T-helper 2 cell (primary cell): ENCODE data around the gene F2.
"Not testable (repeated sequence)": the region's sequence is repeated elsewhere in the genome, so short reads cannot be mapped to it uniquely, and the experiment has no call there.

Experiments used
- DNase-seq, 5 experiments: peaks; one replicate each; pipeline versions ENCODE4 v3.0.0 to v3.0.0-alpha.2; 2012 to 2022
- total RNA-seq, 2 donors: gene quantifications; one replicate each; lab custom pipeline; 2026; lab: John Stamatoyannopoulos, UW

Gene F2
- 0 reads per million in 2 donors for total RNA-seq

DNA sequence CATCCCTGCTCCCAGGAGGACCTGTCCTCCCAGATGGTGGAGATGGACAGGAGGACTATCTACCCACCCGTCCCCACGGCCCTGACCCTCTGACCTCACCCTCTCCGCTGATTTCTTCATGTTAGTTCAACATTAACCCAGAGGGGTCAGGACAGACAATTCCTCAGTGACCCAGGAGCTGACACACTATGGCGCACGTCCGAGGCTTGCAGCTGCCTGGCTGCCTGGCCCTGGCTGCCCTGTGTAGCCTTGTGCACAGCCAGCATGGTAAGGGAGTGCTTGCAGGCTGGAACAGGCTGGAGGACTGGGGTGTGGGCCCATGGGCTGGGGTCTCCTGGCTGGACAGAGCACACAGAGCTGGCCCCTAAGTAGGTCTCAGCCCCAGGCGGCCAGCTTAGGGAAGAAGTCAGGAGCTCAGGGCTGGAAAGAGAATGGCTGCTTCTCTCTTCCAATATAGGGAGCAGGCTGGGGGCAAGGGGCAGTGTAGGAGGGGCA lies at the start of gene F2:
TSS of gene F2 (plus strand) at position 166 of the 495 bp plus-strand sequence. CDS start at position 189, 23 bp downstream.
- DNase-seq: no peak

DNA sequence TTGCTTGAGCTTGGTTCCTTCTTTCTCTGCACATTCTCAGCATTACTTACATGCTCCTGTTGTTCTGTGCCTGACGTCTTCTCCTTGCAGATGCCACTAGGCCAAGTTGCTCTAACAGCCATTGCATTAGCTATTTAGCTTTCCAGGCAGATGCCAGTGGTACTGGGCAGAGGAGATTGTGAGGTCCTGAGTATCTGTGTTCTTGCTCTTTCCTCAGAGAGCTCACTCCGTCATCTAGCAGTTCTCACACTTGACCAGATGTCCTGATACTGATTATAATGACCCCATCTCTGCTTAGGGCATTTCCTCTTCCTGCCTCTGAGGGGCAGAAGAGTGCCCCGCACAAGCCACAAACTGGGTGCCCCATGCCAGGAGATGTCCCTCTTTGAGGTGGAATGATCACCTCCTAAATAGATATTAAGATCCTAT lies 49.3 kb upstream of the F2 start:
- peak in 1 of 5 experiments; percentile 26 for DNase-seq

DNA sequence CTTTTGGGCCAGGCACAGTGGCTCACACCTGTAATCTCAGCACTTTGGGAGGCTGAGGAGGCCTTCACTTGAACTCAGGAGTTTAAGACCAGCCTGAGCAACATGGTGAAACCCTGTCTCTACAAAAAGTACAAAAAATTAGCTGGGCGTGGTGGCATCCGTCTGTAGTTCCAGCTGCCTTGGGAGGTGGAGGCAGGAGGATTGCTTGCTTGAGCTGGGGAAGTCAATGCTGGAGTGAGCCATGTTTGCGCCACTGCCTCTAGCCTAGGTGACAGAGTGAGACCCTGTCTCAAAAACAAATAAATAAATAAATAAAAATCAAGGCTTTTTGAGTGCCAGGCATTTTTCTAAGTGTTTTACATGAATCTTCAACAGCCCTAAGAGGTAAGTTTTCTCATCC lies 48.5 kb upstream of the F2 start:
- not testable (repeated sequence) for DNase-seq

DNA sequence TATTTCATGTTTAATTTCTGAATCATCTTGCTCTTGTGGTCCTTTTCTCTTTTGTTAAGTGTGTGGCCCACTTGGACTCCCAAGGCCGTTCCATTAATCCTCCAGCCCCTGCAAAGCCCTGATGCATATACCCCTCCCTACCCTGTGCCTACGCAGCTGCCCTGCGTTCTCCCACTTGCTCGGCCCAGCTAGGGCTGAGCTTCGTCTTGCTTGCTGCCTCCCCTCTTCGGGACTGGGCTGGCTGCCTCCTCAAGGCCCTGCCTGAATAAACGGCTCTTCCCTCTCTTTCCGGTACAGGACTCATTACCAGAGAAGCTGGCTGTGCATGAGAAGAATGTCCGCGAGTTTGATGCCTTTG lies 47.1 kb upstream of the F2 start:
- no peak for DNase-seq

DNA sequence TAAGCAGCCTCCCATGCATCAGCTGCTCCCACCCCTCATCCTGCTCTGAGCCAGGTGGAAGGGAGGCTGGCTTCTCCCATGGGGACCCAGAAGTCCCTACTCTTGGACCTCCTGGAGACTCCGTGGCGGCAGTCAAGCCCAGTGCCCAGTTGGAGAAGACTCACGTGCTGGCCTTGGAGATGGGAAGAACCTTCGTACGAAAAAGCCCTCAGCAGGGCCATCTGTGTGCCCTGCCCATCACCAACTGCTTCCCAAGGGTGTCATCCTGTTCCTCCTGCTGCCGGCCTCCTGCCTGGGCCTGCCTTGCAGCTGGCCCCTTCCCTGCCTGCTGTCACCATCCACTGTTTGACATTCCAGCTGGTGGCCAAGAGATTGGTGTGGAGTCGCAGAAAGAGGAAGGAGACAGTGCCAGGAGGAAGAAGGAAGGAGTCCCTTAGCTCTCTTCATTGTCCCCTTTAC lies 46.6 kb upstream of the F2 start:
- DNase-seq: no peak

DNA sequence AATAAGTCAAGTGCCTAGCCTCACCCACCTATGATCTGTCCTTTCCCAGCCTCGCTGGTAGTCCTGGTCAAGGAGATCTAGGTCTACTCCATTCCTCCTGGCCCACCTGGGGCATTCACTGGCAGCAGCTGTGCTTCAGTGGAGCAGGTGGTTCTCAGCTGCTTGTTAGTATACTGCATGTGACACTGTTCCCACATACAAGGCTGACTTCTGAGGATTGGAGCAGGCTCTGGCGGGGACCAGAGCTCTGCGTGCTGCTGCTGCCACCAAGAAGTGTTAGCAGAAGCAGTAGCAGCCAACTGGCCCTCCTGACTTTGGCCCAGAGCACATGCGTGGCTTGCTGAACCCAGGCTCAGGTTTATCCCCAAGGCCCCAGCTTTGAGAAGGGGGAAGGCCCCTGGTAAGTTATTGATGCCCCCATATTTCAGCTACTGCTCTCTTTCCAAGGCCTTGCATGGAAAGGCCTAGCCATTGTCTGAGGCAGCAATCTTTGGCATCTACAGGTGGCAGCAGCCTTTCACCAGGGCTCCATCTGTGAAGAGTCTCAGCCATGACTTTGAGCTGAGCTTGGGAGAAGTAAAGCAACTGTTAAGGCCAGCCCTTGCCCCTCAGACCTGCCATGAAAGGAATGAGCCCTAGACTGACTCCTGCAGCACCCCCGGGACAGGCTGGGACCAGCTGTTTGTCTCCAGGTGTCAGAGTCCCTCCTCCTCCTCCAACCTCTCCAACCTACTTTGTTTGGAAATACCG lies 45.1 kb upstream of the F2 start:
- no peak for DNase-seq

DNA sequence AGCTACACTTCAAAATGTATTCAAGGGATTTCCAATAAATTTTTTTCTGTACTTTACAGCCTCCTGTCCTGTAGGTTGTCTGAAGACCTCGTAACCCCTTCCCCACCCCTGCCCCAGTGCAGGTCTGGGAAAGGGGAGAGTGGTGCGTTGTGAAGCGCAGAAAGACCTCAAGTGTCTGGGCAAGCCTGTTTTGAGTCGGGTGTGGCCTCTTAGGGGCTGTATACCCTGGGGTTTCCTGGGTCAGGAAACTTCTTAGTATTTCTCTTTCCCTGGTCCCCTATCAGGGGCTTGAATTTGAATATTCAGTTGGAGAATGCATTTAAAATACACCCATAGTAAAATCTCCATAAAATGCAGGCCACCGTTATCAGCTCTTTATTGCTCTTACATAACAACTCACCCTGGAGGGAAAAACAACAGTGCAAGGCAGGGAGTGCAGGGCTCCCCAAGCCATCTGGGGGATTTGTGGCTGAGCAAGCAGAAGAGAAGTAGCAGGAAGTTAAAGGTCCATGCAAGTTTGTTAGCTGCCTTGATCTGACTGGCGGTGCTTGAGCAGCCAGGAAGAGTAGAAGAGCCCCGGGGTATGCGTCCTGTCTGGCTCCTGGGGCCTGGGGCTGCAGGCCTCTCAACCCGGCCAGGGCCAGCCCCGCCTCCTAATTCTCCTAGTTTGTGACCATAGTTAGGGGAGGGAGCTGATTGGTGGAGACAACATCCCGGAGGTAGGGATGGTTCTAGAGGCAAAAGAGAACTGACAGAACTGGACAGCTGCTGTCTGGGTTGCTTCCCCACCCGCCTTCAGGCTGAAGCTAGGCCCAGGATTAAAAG lies 44.3 kb upstream of the F2 start:
- DNase-seq: peak in 2 of 5 experiments; percentile 10 to 46

DNA sequence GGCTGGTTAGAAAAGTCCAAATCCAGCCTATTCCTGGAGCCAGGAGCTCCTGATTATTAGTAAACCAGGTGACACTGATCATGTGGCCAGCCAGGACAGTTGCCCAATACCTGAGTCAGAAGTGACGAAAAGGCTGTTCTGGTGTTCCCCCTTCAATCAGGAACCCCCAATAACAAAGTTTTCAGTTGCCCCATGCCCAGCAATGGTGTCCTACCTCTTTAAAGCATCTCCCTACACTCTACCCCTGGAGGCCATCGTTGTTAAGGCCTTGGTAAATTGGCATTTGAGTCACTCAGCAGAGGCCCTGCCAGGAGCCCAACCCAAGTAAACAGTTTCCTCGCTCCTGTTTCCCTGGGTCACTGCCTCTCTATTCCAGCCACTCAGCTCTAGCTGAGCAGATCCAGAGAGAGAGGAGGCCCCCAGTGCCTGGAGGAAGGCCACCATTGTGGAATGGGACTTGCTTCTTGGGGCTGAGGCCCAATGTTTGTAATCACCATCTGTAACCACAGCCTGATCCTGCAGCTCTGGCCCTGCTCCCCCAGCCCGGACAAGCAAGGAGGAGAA lies 43.6 kb upstream of the F2 start:
- no peak for DNase-seq

DNA sequence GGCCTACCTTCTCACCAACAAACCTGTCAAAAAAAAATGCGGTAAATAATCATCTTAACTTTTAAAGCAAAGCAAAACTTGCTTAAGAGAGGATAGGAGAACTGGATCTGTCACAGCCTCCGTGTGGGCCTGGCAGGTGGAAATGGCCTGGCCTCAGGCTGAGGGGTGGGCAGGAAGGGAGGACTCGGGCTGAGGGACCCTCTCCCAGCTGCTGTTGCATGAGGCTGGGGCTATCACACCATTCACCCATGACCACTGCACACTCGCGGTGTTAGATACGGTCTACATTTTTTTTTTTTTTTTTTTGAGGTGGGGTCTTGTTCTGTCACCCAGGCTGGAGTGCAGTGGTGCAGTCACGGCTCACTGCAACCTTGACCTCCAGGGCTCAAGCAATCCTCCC lies 43.1 kb upstream of the F2 start:
- no peak for DNase-seq

DNA sequence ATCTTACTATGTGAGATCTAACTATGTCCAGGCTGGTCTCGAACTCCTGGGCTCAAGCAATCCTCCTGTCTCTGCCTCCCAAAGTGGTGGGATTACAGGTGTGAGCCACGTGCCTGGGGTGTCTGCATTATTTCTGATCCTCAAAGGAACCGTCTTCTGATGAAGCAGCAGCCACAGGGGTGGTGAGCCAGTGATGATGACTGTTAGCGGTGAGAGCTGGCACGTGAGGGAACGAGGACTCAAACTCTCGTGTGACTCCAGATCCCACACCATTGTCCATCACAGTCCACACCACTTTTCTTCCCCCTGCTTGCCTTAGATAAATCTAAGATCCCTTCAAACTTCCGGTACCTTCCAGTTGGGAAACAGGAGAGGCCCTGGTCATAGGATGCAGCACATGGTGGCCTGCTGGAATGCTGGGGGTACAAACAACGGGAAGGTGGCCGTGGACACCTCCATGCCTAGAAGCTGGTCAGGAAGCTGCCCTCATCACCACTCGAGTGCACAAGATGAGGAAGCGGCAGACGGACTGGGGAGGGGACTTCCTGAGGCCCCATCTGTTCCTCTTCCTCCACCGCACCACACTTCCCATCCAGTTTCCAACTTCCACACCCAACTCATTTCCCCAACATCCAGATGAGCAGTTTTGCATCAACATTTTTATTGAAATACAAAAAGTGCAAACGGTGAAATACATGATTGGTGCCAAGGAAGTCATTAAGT lies 42.4 kb upstream of the F2 start:
- no peak for DNase-seq

DNA sequence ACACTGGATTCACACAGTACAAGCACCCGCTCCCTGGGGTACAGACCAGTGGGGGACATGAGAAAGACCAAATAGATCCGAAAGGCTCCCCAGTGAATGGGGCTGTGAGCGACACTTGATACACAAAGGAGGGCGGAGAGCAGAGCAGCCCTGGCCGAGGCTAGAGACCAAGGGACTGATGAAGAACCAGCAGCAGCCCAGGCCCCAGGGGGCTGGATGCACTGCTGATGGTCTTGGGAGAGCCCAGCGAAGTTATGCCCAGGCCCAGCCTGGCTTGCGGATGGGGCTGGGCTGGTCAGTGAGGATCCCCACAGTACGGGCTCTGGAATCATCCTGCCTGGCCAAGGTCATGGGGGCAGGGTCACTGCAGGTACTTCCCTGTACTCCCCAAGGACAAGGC lies 41.8 kb upstream of the F2 start:
- DNase-seq: no peak

DNA sequence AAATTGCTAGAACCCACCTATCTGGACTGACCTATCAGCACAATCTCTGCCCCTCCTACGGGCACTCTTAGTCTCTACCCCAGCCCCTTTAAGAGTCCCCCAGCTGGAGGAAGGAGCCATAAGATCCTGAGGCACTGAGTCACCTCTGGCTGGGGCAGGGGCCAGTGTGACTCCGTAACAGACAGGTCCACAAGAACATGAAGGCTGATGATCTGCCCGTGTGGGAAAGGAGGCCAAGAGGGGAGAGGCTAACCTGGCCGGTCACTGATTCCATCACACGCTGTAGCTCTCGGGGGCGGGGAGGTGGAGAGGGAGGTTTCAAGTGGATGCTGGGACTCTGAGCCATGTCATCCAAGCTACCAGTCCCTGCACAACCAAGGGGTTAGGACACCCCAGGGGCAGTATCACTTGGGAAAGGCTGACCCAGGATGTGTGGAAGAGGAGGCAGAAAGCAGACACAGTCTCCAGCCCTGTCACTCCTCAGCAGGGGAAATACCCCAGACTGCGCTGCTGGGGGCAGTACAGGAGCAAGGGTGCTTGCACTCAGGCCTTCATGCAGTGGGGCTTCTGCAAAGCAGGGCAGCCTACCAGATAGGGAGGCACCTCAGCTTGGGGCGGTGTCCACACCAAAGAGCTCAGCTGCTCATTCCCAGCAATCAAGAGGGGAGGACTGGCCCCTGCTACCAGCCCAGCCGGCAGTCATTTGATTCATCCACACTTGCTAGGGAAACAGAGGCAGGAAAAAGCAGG lies 40.8 kb upstream of the F2 start:
- DNase-seq: no peak

DNA sequence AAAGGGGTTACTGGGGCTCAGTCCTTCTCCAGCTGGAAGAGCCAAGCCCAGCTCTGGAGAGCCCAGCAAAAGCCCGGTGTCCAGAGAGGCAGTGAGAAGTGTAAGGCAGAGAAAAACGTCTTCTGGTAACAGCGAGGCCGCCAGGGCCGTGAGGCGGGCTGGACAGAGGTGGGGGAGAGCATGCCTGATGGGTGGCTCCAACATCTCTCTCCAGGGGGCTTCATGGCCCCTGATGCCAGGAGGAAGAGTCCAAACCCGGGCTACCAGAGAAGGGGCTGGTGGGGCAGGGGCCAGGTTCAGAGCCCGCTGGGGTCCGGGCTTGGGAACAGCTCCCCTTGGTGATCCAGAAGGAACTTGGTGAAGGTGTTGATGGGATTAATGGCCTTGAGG lies 40.3 kb upstream of the F2 start:
- no peak for DNase-seq

DNA sequence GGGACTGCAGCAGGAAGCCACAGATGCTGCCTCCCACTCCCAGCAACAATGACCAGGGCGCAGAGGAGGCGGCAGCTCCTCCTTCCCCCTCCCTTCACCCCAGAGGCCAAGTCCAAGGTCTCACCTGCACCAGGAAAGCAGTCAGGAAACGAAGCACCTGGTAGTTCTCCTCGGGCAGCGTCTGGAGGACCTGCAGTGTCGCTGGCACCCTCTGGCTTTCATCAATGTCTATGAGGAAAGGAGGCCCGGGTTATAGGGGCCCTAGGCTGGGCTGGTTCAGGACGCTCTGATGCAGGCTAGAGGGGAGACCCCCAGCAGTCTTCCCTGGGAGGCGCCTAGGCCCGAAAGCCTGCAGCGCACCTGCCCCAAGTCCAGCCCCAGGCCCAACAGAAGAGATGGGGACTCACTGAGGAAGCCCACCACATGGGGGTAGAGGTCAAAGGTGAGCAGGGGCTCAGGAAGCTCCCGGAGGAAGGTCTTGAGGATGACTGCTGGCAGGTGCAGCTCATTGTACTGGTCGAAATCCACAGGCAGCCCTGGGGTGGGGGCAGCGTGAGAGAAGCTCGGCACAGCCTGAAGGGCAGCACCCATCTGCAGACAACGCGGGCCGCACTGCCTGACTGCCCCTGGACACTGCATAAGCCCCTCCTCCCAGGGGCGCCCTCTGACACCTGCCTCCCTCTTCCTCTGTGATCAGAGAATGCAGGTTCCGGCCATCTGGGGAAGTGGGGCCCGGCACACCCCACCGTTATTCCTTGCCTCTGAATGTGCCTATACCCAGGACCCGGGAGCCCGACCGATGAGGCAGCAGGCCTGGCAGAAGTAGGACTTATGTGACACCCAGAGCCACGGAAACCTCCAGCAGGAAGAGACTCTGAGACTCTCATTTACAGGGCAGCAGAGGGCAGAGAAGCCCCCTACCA lies 39.5 kb upstream of the F2 start:
- no peak for DNase-seq

DNA sequence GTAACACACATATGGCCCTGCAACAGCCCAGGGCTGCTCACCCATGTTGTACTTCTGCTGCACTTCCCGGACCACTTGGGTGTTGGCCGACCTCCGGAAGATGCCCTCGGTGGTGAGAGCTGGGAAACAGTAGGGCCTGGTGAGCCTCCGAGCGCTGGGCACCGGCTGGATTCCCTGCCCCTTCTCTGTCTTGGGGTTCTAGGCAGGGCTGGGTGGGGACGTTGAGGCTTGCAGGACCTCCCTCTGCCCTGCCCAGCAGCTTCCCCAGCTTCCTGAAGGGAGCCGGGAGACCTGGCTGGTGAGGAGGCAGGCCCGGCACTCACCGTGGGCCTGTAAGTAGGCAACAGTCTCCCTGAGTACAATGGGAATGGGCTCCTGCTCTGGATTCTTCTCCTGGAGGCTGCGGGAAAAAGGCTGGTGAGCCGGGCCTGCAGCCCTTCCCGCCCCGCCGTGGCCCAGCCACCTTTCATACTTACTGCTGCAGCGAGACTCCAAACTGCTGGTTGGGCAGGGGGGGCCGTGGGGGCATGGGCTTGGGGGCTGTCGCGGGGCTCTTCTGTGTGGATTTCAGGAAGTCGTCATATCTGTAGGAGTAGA lies 38.8 kb upstream of the F2 start:
- no peak for DNase-seq

DNA sequence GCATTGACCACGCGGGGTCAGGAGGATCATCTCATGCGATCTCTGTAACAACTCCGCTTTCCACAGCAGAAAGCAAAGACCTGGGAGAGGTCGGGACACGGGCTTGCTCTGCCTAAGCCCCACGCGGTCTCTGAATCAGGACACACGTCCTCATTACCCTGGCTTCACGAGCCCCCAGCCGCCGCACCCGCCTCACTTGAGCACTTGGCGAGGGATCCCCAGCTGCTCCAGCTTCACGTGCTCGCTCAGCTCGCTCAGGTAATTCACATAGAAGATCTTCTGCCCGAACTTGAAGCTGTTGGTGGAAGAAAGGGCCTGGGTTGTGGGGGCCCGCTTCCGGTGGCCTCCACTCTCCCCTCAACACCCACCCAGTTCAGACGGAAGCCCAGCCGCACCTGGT lies 38.2 kb upstream of the F2 start:
- DNase-seq: no peak

DNA sequence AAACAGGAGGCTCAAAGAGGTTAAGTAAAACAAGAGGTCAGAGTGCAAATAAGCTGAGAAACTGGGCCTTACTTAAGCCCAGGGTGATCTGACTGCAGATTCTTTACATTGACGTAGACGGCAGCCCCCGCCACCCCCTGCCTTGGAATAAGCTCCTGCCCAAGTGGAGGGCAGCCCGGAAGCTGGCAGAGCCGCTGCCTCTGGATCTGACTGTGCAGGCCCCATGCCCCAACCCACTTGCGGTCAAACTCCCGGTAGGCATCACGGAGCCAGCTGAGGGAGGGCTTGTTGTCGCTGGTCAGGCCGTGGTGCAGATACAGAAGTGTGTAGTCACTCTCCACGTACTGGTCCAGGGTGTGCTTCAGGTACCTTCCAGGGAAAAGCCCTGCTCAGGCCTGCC lies 37.2 kb upstream of the F2 start:
- no peak for DNase-seq

DNA sequence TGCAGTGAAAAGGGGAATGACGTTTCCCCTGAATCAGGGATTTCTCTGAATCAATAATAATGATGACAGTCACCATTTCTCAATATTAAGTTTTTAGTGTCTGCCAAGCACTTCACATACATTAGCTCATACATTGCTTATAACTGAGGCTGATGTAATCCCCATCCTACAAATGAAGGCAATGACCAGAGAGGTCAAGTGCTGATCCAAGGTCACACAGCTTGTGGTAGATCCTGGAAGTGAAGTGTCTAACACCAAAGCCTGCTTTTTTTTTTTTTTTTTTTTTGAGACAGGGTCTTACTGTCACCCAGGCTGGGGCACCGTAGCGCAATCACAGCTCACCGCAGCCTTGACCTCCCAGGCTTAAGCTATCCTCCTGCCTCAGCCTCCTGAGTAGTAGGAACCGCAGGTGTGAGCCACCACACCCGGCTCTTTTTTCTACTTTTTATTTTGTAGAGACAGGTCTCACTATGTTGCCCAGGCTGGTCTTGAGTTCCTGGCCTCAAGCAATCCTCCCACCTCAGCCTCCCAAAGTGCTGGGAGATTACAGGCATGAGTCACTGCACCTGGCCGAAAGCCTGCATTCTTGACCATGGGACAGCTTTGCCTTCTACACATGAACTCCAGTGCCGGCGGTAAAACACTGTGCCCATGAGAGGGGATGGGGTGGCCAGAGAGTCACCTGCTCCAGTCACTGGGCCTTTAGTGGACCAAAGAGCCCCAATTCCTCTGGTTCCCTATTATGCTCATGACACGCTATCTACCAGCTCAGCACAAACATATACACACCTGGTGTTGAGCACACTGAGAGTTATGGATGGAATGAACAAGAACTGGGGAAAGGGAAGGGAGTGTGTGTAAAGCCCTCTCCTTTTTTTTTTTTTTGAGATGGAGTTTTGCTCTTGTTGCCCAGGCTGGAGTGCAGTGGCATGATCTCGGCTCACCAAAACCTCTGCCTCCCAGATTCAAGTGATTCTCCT lies 36.0 kb upstream of the F2 start:
- DNase-seq: no peak

DNA sequence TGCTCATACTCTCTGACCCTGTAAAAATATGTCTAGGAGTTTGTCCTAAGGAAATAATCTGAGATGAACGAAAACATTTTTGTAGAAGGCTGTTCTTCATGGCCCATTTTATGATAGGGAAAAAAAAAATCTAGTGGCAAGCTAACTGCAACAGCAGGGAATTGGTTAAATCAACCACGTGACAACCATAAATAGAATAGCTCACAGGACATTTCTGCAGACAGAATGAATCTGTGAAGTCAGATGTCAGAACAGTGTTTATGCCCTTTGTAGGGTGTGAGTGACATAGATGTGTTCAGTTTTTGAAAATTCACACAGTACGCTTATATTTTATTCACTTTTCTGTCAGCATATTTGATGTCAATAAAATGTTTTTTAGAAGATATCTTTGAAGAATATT lies 34.6 kb upstream of the F2 start:
- no peak for DNase-seq
